Activated CD4-positive, alpha-beta T cell treated with anti-CD3 and anti-CD28 coated beads, Interleukin-2, amount 50 U/mL, for 4 hours (primary cell): ENCODE measurements around the gene STRN3.

ENCODE experiments used
- DNase-seq, 2 experiments: peaks; one replicate each; pipeline ENCODE4 v3.0.0-alpha.2; 2020

STRN3 gene

DNA sequence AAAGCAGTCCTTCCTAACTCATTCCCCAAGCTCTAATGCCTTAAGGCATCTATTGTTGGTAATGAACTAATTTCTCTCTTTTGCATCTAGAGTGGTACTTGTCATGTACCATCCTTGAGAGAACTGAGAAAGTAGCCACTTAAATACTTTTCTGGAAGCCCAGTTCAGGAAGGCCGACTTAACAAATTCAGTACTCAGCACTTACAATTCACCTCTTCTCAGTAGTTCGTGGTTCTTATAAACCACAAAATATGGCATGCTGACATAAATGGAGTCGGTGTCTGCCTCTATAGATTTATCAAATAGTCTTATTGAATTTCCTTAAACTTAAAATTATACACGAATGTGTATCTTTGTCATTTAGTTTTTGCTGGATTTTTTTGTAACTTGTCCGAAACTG lies 161.2 kb downstream of the STRN3 start:
- DNase-seq = no peak

DNA sequence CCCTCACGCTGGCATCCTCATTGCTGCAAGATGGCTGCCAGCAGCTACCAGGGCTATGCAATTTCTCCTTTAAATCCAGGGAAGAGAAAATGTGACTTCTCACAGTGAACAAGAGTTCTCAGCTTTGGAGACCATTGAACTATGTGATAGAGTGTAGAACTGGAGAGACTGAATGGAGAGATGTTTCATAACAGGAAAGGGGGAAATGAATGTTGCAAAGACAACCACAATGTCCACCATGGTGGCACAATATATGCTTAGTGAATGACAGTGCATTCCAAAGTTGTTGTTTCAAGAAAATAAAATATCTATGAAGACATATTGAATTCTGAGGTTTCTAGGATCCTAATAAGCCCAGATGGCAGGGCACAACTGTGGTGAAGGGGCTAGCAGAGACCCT lies 165.0 kb downstream of the STRN3 start:
- DNase-seq = no peak

DNA sequence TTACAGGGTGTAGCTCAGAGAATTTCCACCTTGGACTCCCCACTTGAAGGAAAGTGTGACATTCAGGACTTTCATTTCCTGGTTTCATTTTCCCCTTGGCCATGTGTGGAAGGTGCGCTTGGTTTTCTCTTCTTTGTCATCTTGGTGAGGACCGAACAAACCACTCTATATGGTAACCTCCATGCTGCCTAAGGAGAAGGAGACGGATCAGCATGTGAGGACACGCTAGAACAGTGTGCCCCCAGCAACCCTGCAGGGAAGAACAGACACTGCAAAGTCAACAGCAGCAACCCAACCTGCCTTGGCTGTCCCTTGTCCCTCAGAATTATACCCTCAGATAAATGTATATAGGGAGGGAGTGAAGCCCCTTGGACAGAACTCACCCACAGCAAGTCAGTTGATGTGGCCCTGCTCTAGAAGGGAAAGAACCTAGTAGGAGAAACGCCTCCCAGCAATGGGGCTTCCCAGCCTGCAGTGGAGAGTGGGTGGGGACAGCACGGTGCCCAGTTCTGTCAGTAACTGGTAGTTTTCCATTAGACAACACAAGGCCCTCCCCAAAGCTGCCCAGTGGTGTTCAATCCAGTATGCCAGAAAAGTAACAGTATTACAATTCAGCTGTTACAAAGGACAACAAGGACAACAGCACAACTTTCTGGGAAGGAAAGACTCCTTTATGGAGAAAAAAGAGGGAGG lies 170.7 kb downstream of the STRN3 start:
- DNase-seq = no peak

DNA sequence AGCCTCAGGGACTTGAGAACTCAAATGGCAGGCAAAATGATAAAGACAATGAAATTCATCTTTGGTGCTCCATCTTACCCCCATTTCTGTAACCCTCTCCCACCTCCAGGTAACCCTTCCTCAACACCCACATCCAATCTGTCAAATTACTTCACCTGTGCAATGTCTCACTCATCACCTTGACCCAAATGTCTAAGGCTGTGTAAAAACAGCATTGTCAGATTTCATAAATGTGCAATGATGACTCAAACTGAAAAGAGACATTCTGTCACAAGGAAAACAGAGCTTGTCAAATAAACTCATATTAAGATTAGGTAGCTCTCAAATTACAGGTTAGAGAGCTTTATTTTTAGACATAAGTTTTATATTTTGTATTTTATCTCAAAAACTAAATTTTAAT lies 171.7 kb downstream of the STRN3 start:
- no peak for DNase-seq

DNA sequence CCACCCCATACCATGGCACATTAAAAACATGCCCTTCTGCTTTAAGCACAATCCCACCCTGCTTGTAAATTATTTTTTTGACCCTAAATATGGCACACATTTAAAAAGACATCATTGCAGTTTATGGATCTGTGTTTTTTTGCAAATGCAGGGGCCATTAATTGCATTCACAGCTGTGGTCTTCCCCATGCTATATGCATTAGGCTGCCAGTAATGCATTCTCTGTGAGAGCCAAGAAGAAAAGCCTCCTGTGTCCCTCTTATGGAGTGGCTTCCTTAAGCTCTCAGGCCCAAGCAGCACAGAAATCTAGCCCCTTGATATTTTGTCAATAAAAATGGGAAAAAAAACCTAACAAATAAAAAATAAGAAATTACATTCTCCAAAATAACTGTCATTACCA lies 172.2 kb downstream of the STRN3 start:
- no peak for DNase-seq

DNA sequence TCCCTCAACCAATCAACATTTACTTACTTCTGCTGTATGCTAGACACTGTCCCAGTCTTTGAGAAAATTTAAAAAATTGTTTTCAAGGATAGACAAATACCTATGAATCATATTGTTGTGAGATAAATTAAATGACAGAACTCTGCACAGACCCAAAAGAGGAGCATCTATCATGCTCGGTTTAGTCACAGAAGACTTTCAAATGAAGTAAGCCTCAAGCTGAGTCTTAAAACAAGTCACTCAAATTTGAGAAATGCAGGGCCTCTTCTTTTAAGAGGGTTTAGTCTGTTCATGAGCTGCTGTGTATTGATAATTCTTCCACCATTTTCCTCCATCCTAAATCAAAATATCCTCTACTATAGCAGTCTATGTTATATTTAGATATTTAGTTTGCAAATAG lies 176.2 kb downstream of the STRN3 start:
- DNase-seq = no peak

DNA sequence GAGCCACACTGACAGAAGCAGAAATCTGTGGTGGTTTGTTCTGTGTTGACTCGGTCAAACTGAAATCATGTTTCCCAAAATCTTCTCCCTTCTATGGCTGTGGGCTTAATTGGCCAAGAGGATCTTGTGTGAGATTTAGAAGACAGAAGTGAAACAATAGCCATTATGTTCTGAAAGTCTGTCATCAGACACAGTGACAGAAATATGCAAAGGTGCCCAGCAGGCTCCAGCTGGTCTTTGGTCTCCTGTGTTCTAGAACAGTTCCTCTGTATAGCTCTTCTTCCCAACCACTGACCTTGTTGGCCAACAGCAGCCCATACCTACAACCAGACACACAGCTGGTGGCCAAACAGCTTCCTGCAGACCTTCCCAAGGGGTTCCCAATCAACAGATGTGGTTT lies 176.8 kb downstream of the STRN3 start:
- no peak for DNase-seq

DNA sequence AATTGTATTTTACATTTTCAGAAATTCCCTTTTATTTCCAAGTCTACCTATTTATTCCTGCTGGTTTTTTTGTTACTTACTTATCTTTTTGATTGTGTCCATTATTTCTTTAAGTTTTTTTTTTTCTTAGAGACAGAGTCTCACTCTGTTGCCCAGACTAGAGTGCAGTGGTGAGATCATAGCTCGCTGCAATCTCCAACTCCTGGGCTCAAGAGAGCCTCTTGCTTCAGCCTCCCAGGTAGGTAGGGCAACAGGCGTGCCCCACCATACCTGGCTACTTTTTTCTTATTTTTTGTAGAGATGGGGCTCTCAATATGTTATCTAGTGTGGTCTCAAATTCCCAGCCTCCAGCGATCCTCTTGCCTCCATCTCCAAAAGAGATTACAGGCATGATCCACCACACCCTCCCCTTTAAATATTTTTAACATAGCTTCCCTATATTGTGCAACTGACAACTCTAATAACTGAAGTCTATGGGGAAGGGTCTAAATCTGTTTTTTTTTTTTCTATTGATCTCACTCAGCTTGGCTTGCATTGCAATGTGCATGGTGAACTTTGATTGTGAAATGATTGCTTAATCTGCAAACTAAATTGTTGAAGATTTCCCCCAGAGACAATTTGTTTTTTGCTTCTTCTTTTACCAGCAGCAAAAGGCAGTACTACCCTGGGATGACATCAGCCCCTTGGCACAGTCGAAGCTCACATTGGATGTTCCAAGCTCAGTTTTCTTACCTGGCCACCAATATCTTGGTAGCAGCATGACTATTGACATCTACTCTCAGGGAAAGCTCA lies 177.5 kb downstream of the STRN3 start:
- no peak for DNase-seq
